B cell (primary cell): ENCODE measurements around the gene CAMK2N1. TPM values are rescaled to one million over a fixed set of nuclear protein-coding genes. Genes with fewer than 3 reads are reported as not detected.

Experiments used
- ATAC-seq: fragments of 200-7000 bp; cut with Tn5 transposase; one replicate; pipeline ENCODE4 v1.10.0; 2021; ENCODE audit warnings: low read depth, mild to moderate bottlenecking, moderate number of reproducible peaks, moderate library complexity
- CTCF ChIA-PET: fragments of 350-600 bp; sonication (Branson Sonifier 250); formaldehyde crosslinking; loops from one replicate; lab custom pipeline; 2021; ENCODE audit warnings: antibody characterized with exemption, inconsistent platforms; lab: Charles Lee
- POLR2A ChIA-PET: fragments of 350-600 bp; sonication (Branson Sonifier 250); formaldehyde crosslinking; loops from one replicate; lab custom pipeline; 2021; ENCODE audit warnings: antibody characterized with exemption; lab: Charles Lee
- DNase-seq: peaks from one replicate; pipeline ENCODE4 v3.0.0; 2013
- H2AFZ ChIP-seq: 2 replicates; pipeline ENCODE4 v1.6.1; 2012; ENCODE audit warnings: mild to moderate bottlenecking, low read depth, low read length; ENCODE audit not compliant: insufficient read depth, poor library complexity, severe bottlenecking
- H3K27ac ChIP-seq, 2 donors: 1 replicate in 1 of 2; 2 replicates in 1 of 2; pipeline ENCODE4 v1.5.1; 2012 to 2013; ENCODE audit warnings: low read length in 2 of 2, mild to moderate bottlenecking in 2 of 2, moderate library complexity in 1 of 2
- H3K27me3 ChIP-seq, 4 experiments: fragments of 200-600 bp in 1 of 4; sonication (generic) in 1 of 4; replicated peaks in 1 of 4; 1 replicate in 2 of 4; 2 replicates in 2 of 4; pipeline versions ENCODE4 v1.6.1 to v1.7.0; 2013 to 2016; ENCODE audit warnings: low read length in 3 of 4, mild to moderate bottlenecking in 2 of 4, mixed read lengths in 1 of 4, moderate library complexity in 1 of 4; ENCODE audit not compliant: insufficient read depth in 4 of 4, control insufficient read depth in 3 of 4; ENCODE audit errors: control extremely low read depth in 1 of 4
- H3K36me3 ChIP-seq, 2 experiments: replicated peaks in 1 of 2; 1 replicate in 1 of 2; 2 replicates in 1 of 2; pipeline versions ENCODE4 v1.6.1 to v1.7.1; 2013; ENCODE audit warnings: low read length in 1 of 2; ENCODE audit not compliant: insufficient read depth in 2 of 2, control insufficient read depth in 1 of 2; ENCODE audit errors: control extremely low read depth in 1 of 2, extremely low read depth in 1 of 2
- H3K4me1 ChIP-seq, 2 donors: fragments of 200-600 bp in 1 of 2; sonication (generic) in 1 of 2; 1 replicate in 1 of 2; 2 replicates in 1 of 2; pipeline versions ENCODE4 v1.5.1 to v1.6.1; 2013 to 2017; ENCODE audit warnings: low read length in 2 of 2; ENCODE audit not compliant: control insufficient read depth in 2 of 2, insufficient read depth in 2 of 2
- H3K4me2 ChIP-seq: replicated peaks from 2 replicates; pipeline ENCODE3; 2012; ENCODE audit warnings: mild to moderate bottlenecking, low read depth, low read length; ENCODE audit not compliant: poor library complexity, severe bottlenecking
- H3K4me3 ChIP-seq, 5 experiments: fragments of 200-600 bp in 1 of 5; sonication (generic) in 1 of 5; 1 replicate in 3 of 5; 2 replicates in 2 of 5; pipeline versions ENCODE4 v1.5.1 to v1.7.0; 2011 to 2016; ENCODE audit warnings: low read length in 4 of 5, mild to moderate bottlenecking in 4 of 5, low read depth in 2 of 5, control low read depth in 1 of 5, moderate library complexity in 1 of 5; ENCODE audit not compliant: insufficient read depth in 1 of 5; ENCODE audit errors: control extremely low read depth in 1 of 5, extremely low read depth in 1 of 5
- H3K79me2 ChIP-seq: fragments of 200-600 bp; sonication (generic); one replicate; pipeline ENCODE4 v1.6.0; 2016; ENCODE audit warnings: low read length; ENCODE audit not compliant: control insufficient read depth, insufficient read depth
- H3K9ac ChIP-seq: fragments of 200-600 bp; sonication (generic); 2 replicates; pipeline ENCODE4 v1.6.1; 2017; ENCODE audit warnings: mild to moderate bottlenecking, low read length, moderate library complexity
- H3K9me3 ChIP-seq, 3 donors: one replicate each; pipeline versions ENCODE4 v1.6.1 to v1.7.1; 2013; ENCODE audit warnings: low read length in 2 of 3; ENCODE audit not compliant: control insufficient read depth in 2 of 3, insufficient read depth in 1 of 3; ENCODE audit errors: control extremely low read depth in 1 of 3
- H4K20me1 ChIP-seq: 2 replicates; pipeline ENCODE4 v1.6.0; 2012; ENCODE audit warnings: mild to moderate bottlenecking, low read length; ENCODE audit not compliant: insufficient read depth, control insufficient read depth, poor library complexity, severe bottlenecking
- H3K27ac Mint-ChIP-seq: one replicate; pipeline ENCODE4 v1.8.0; 2021; ENCODE audit warnings: mixed read lengths
- H3K27me3 Mint-ChIP-seq: one replicate; pipeline ENCODE4 v1.8.0; 2021; ENCODE audit warnings: mixed read lengths
- H3K4me1 Mint-ChIP-seq: one replicate; pipeline ENCODE4 v1.8.0; 2021; ENCODE audit warnings: mixed read lengths
- H3K4me3 Mint-ChIP-seq: one replicate; pipeline ENCODE4 v1.8.0; 2021; ENCODE audit warnings: mixed read lengths
- H3K9me3 Mint-ChIP-seq: one replicate; pipeline ENCODE4 v1.8.0; 2022; ENCODE audit warnings: mixed read lengths; ENCODE audit not compliant: insufficient read depth
- EZH2 ChIP-seq: IDR thresholded peaks from 2 replicates; pipeline ENCODE4 v1.6.1; 2012; ENCODE audit warnings: borderline replicate concordance, low read depth, mild to moderate bottlenecking, moderate library complexity, low read length; ENCODE audit not compliant: insufficient read depth, poor library complexity, severe bottlenecking
- WGBS: methylation state at CpG from one replicate; pipeline ENCODE4 v1.1.5; 2013; ENCODE audit warnings: missing lambda C conversion rate; ENCODE audit not compliant: insufficient coverage; 5-methylcytosine and 5-hydroxymethylcytosine counted together
- intact Hi-C: fragments of 100-400 bp; cut with micrococcal nuclease; formaldehyde crosslinking; loops from one replicate; pipeline ENCODE4 v1.10.0; 2022
- polyA plus RNA-seq: library from polyadenylated mRNA; depleted of rRNA; stranded (reverse); fragments of >200 nt; gene quantifications from 2 replicates; pipeline ENCODE4 v1.2.3, GENCODE V29; 2012
- total RNA-seq, 2 donors: library from RNA; stranded (reverse); fragments of 120-200 nt in 1 of 2; gene quantifications; 1 replicate in 1 of 2; 2 replicates in 1 of 2; pipeline versions ENCODE4 v1.2.3 to v1.2.4, GENCODE V29; 2013 to 2022
- TF ChIP-seq, protein P1 (sequence below): fragments of 200-600 bp; IDR thresholded peaks from one replicate; pipeline ENCODE4 v1.8.0; 2022; ENCODE audit warnings: antibody characterized with exemption, mild to moderate bottlenecking

CAMK2N1 gene
- total and polyA plus RNA-seq, 2 donors (not counting 1 experiment from before 2014, with no cell fraction given) = 0.49 to 6.0 TPM

DNA sequence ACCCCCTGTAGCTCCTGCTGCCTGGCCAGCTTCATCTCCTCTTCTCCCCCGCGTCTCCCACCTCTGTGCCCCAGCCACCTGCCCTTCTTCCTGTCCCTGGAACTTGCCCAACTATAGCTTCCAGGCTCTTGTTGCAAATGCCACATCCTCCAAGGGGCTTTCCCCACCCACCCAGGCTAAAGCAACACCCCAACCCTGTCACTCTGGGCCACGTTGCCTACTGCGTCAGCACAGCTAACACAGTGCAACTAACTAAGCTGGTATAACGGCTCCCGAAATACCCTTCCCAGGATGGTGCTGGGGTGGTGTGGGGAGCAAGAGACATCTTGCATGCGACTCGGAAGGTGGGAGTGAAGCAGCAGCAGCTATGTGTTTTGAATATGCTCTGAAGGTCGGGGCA is 19.7 kb downstream of the CAMK2N1 start:
- Histone ChIP-seq H3K4me1 (no peaks in the 10 kb centered on the region), H3K4me3 (no peak overlapping the region), H3K9ac (no peak overlapping the region), H3K4me2 (no peak overlapping the region), H4K20me1 (no peaks in the 10 kb centered on the region), H3K79me2 (no peaks in the 10 kb centered on the region), H2AFZ (no peak overlapping the region), H3K9me3 (peaks cover 0 to 12% (median 3%) of the 10 kb centered on the region in 3 donors), H3K27me3 (peaks cover 0 to 14% (median 2%) of the 10 kb centered on the region in 4 experiments), H3K36me3 (no peaks in the 10 kb centered on the region), H3K27ac (no peak overlapping the region)
- Mint-ChIP-seq H3K4me3 (no peak overlapping the region), H3K27me3 (peaks cover 40% of the 10 kb centered on the region), H3K9me3 (no peaks in the 10 kb centered on the region), H3K27ac (no peak overlapping the region), H3K4me1 (no peaks in the 10 kb centered on the region)
- DNase-seq (no peak), ATAC-seq (no peak)
- ChIA-PET POLR2A (no interaction called here), CTCF (no interaction called here)
- intact Hi-C loops = no loop called here
- 80% methylated on average over 7 of the region's 9 CpGs for WGBS
- TF ChIP-seq, protein P1, sequence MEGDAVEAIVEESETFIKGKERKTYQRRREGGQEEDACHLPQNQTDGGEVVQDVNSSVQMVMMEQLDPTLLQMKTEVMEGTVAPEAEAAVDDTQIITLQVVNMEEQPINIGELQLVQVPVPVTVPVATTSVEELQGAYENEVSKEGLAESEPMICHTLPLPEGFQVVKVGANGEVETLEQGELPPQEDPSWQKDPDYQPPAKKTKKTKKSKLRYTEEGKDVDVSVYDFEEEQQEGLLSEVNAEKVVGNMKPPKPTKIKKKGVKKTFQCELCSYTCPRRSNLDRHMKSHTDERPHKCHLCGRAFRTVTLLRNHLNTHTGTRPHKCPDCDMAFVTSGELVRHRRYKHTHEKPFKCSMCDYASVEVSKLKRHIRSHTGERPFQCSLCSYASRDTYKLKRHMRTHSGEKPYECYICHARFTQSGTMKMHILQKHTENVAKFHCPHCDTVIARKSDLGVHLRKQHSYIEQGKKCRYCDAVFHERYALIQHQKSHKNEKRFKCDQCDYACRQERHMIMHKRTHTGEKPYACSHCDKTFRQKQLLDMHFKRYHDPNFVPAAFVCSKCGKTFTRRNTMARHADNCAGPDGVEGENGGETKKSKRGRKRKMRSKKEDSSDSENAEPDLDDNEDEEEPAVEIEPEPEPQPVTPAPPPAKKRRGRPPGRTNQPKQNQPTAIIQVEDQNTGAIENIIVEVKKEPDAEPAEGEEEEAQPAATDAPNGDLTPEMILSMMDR = no peak
- TF ChIP-seq EZH2 = no peak

DNA sequence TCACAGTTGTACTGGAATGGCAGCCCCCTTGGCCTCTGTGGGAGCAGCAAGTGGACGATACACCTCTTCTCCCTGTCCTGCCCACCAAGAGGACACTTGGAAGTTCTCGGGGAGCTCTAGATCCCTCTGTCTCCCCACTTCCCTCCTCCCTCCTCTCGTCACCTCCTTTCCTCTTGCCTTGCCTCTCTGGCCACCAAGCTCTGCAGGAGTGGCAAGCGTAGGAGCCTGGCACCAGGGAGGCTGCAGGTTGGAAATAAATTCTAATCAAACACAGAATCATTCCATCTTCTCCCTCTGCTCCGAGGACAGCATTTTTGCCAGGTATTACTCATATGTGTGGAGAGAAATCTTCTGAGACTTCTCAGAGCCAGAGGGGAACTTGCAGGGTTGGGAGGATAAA is 20.8 kb downstream of the CAMK2N1 start:
- H3K27me3 ChIP-seq = peaks cover 0 to 12% (median 4%) of the 10 kb centered on the region in 4 experiments
- Mint-ChIP-seq H3K4me3 (no peak overlapping the region), H3K27me3 (peaks cover 38% of the 10 kb centered on the region), H3K27ac (no peak overlapping the region), H3K4me1 (no peaks in the 10 kb centered on the region), H3K9me3 (no peaks in the 10 kb centered on the region)
- no peak for DNase-seq
- no peak overlapping the region for H2AFZ ChIP-seq
- H3K9ac ChIP-seq = no peak overlapping the region
- no peaks in the 10 kb centered on the region for H4K20me1 ChIP-seq
- ChIA-PET POLR2A (interaction anchor here (0.6 kb wide), 1 partner anchor 92 kb away, joined by 3 read pairs; no protein-coding TSS in a partner anchor), CTCF (interaction anchor here (1.4 kb wide), 1 partner anchor 27 kb away, joined by 3 read pairs; no protein-coding TSS in a partner anchor)
- TF ChIP-seq, protein P1 = no peak
- no peak for TF ChIP-seq EZH2
- H3K79me2 ChIP-seq = no peaks in the 10 kb centered on the region
- WGBS = 66% methylated on average over 2 of the region's 5 CpGs
- no peak overlapping the region for H3K4me3 ChIP-seq
- H3K36me3 ChIP-seq = no peaks in the 10 kb centered on the region
- no peak for ATAC-seq
- peaks cover 0 to 12% (median 3%) of the 10 kb centered on the region in 3 donors for H3K9me3 ChIP-seq
- no peaks in the 10 kb centered on the region for H3K4me1 ChIP-seq
- H3K27ac ChIP-seq = no peak overlapping the region
- intact Hi-C loops = no loop called here
- no peak overlapping the region for H3K4me2 ChIP-seq
